Tibial artery (tissue), 4 donors: ENCODE measurements around the gene CXCL11.
"Not testable (repeated sequence)": the region's sequence is repeated elsewhere in the genome, so short reads cannot be mapped to it uniquely, and the experiment has no call there.

Source experiments
- DNase-seq, 2 donors: peaks; one replicate each; pipeline ENCODE4 v3.0.0-alpha.2; 2019
- H3K27ac ChIP-seq, 2 donors: fragments of 200-600 bp; sonication (generic) in 1 of 2; 1 replicate in 1 of 2; 2 replicates in 1 of 2; pipeline ENCODE4 v1.5.1; 2018 to 2019; ENCODE audit warnings: mild to moderate bottlenecking in 1 of 2
- H3K27me3 ChIP-seq, 2 donors: fragments of 200-600 bp; sonication (generic) in 1 of 2; one replicate each; pipeline versions ENCODE4 v1.5.1 to v1.6.0; 2016 to 2019
- H3K36me3 ChIP-seq, 3 donors: fragments of 200-600 bp; sonication (generic) in 2 of 3; one replicate each; pipeline ENCODE4 v1.5.1; 2016 to 2019; ENCODE audit warnings: mild to moderate bottlenecking in 2 of 3
- H3K4me1 ChIP-seq, 4 donors: fragments of 200-600 bp; sonication (generic) in 2 of 4; 1 replicate in 3 of 4; 2 replicates in 1 of 4; pipeline ENCODE4 v1.5.1; 2016 to 2019
- H3K4me3 ChIP-seq, 2 donors: fragments of 200-600 bp; sonication (generic) in 1 of 2; 1 replicate in 1 of 2; 2 replicates in 1 of 2; pipeline ENCODE4 v1.5.1; 2018 to 2019; ENCODE audit warnings: mild to moderate bottlenecking in 2 of 2
- H3K9me3 ChIP-seq, 3 donors: fragments of 200-600 bp; sonication (generic) in 1 of 3; one replicate each; pipeline ENCODE4 v1.5.1; 2016 to 2019
- intact Hi-C: fragments of 100-400 bp; cut with DNase I; formaldehyde crosslinking; loops from one replicate; pipeline ENCODE4 v1.15.0; 2023; ENCODE audit warnings: low total_unique reads
- TF ChIP-seq, protein P1 (sequence below), 2 experiments: fragments of 200-600 bp in 1 of 2; fragments of 450-650 bp in 1 of 2; IDR thresholded peaks; one replicate each; pipeline ENCODE4 v1.5.1; 2017 to 2019; ENCODE audit warnings: antibody characterized with exemption in 2 of 2, mild to moderate bottlenecking in 1 of 2, moderate library complexity in 1 of 2

Gene CXCL11

GRCh38 chr4:76003620-76004019 lies 32.2 kb downstream of the CXCL11 start:
- Histone ChIP-seq H3K4me3 (no peak overlapping the region), H3K9me3 (no peaks in the 10 kb centered on the region), H3K36me3 (no peaks in the 10 kb centered on the region), H3K27me3 (no peaks in the 10 kb centered on the region), H3K27ac (no peak overlapping the region), H3K4me1 (no peaks in the 10 kb centered on the region)
- DNase-seq, result no peak
- TF ChIP-seq, protein P1, sequence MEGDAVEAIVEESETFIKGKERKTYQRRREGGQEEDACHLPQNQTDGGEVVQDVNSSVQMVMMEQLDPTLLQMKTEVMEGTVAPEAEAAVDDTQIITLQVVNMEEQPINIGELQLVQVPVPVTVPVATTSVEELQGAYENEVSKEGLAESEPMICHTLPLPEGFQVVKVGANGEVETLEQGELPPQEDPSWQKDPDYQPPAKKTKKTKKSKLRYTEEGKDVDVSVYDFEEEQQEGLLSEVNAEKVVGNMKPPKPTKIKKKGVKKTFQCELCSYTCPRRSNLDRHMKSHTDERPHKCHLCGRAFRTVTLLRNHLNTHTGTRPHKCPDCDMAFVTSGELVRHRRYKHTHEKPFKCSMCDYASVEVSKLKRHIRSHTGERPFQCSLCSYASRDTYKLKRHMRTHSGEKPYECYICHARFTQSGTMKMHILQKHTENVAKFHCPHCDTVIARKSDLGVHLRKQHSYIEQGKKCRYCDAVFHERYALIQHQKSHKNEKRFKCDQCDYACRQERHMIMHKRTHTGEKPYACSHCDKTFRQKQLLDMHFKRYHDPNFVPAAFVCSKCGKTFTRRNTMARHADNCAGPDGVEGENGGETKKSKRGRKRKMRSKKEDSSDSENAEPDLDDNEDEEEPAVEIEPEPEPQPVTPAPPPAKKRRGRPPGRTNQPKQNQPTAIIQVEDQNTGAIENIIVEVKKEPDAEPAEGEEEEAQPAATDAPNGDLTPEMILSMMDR (IDR thresholded peaks at IDR 0.05), result no peak
- intact Hi-C loops, result no loop called here

DNA sequence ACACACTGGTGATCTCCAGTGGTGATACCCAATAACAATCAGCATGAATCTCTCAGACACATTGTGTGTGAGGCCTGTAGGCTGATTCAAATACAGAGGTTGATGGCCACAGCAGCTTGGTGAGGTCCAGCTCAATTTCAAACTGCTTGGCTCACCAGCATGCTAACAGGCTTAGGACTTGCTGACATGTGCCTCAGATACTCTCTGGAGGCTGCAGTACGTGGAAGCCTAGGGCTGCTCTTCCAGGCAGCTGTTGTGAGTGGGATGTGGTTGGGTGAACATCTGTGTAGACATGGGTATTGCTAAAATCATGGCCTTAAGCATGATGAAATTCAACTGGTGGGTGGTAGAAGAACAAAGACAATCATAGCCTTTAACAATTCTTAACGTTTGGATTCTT lies 32.8 kb downstream of the CXCL11 start:
- H3K9me3 ChIP-seq, result no peaks in the 10 kb centered on the region
- intact Hi-C loops, result no loop called here
- H3K4me3 ChIP-seq, result no peak overlapping the region
- DNase-seq, result no peak
- no peaks in the 10 kb centered on the region for H3K27me3 ChIP-seq
- H3K4me1 ChIP-seq, result no peaks in the 10 kb centered on the region
- H3K36me3 ChIP-seq, result no peaks in the 10 kb centered on the region
- TF ChIP-seq, protein P1 (IDR thresholded peaks at IDR 0.05), result no peak
- H3K27ac ChIP-seq, result no peak overlapping the region

- Histone ChIP-seq H3K36me3 (no peaks in the 10 kb centered on the region), H3K9me3 (no peaks in the 10 kb centered on the region), H3K27me3 (no peaks in the 10 kb centered on the region), H3K4me1 (no peaks in the 10 kb centered on the region), H3K27ac (no peak overlapping the region), H3K4me3 (no peak overlapping the region)
- intact Hi-C loops, result no loop called here
- no peak for DNase-seq
- TF ChIP-seq, protein P1 (IDR thresholded peaks at IDR 0.05), result no peak
Measured at GRCh38 chr4:76002176-76002575, 33.7 kb downstream of the CXCL11 start.

DNA sequence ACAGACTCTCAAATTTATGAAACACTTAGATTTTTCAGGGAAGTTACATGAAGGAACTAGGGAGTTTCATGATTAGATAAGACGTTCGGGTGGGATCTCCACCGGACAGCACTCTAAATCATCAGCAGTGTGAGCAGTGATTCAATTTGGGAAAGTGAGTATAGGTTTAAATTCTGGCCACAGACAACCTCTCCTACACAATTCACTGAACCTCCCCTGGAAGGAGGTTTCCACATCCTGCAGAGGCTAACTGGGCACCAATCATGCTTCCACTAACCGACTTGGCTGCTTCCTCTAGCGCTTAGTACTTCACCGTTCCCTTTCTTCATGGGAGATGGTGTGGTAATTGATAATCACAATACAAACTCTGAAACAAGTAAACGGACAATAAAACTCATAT lies 34.2 kb downstream of the CXCL11 start:
- H3K36me3 ChIP-seq, result no peaks in the 10 kb centered on the region
- no peaks in the 10 kb centered on the region for H3K9me3 ChIP-seq
- no peak overlapping the region for H3K27ac ChIP-seq
- no peaks in the 10 kb centered on the region for H3K27me3 ChIP-seq
- DNase-seq, result no peak
- no peaks in the 10 kb centered on the region for H3K4me1 ChIP-seq
- TF ChIP-seq, protein P1 (IDR thresholded peaks at IDR 0.05), result no peak
- no peak overlapping the region for H3K4me3 ChIP-seq
- intact Hi-C loops, result no loop called here

GRCh38 chr4:76000279-76000678 lies 35.6 kb downstream of the CXCL11 start:
- no peaks in the 10 kb centered on the region for H3K9me3 ChIP-seq
- H3K36me3 ChIP-seq, result no peaks in the 10 kb centered on the region
- DNase-seq, result no peak
- TF ChIP-seq, protein P1 (IDR thresholded peaks at IDR 0.05), result no peak
- no peak overlapping the region for H3K4me3 ChIP-seq
- no peaks in the 10 kb centered on the region for H3K27me3 ChIP-seq
- no peak overlapping the region for H3K27ac ChIP-seq
- no peaks in the 10 kb centered on the region for H3K4me1 ChIP-seq
- intact Hi-C loops, result no loop called here

DNA sequence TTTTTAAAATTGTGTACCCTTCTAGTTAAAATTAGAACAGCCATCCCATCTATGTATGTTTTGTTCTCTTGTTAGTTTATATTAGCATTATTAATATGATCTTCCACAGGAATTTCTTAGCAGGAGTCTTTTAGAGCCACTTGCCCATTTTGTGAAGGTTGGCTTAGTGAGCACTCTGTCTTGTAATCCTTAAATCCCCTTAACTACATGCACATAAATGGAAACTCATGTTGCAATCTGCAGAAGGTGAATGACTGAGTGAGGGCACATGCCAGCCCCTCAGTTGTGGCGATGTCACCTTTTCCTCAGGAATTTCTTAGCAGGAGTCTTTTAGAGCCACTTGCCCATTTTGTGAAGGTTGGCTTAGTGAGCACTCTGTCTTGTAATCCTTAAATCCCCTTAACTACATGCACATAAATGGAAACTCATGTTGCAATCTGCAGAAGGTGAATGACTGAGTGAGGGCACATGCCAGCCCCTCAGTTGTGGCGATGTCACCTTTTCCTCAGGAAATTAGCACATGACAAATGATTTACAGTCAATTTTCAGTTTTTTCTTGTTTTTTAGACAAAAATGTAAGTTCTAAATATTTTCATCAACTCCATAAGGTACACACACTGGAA lies 37.2 kb downstream of the CXCL11 start:
- not testable (repeated sequence) for DNase-seq, H3K27ac ChIP-seq, H3K4me1 ChIP-seq, H3K4me3 ChIP-seq, H3K36me3 ChIP-seq, H3K9me3 ChIP-seq, H3K27me3 ChIP-seq
- intact Hi-C loops, result loop anchor here (10.0 kb wide), 1 partner anchor 146 kb away; the partner anchor contains the start of gene NUP54
